ENCODE data around the gene TYK2.
"Not testable (repeated sequence)": the region's sequence is repeated elsewhere in the genome, so short reads cannot be mapped to it uniquely, and the experiment has no call there.

TYK2 gene

GRCh38 chr19:10393137-10393536 is 12.8 kb upstream of the TYK2 start:
- Histone ChIP-seq H3K9ac (ENCODE audit: low read length) (no peak overlapping the region), H3K4me3 (ENCODE audit: low read depth, low read length) (no peak overlapping the region), H3K9me3 (ENCODE audit: control insufficient read depth, insufficient read depth, low read depth, low read length) (no peaks in the 10 kb centered on the region), H3K36me3 (ENCODE audit: control insufficient read depth, insufficient read depth, low read length) (peaks cover 56% of the 10 kb centered on the region), H3K4me1 (ENCODE audit: control insufficient read depth, insufficient read depth, low read length) (no peaks in the 10 kb centered on the region), H3K27me3 (ENCODE audit: control insufficient read depth, insufficient read depth, low read length) (no peaks in the 10 kb centered on the region), H3K27ac (ENCODE audit: low read depth, low read length) (no peak overlapping the region)

GRCh38 chr19:10392120-10392519 is 11.7 kb upstream of the TYK2 start:
- no peak overlapping the region for H3K4me3 ChIP-seq (ENCODE audit: low read depth, low read length)
- H3K9ac ChIP-seq (ENCODE audit: low read length), result no peak overlapping the region
- no peaks in the 10 kb centered on the region for H3K9me3 ChIP-seq (ENCODE audit: control insufficient read depth, insufficient read depth, low read depth, low read length)
- peaks cover 50% of the 10 kb centered on the region for H3K36me3 ChIP-seq (ENCODE audit: control insufficient read depth, insufficient read depth, low read length)
- no peak overlapping the region for H3K27ac ChIP-seq (ENCODE audit: low read depth, low read length)
- H3K4me1 ChIP-seq (ENCODE audit: control insufficient read depth, insufficient read depth, low read length), result no peaks in the 10 kb centered on the region
- no peaks in the 10 kb centered on the region for H3K27me3 ChIP-seq (ENCODE audit: control insufficient read depth, insufficient read depth, low read length)

- no peaks in the 10 kb centered on the region for H3K4me1 ChIP-seq (ENCODE audit: control insufficient read depth, insufficient read depth, low read length)
- H3K9ac ChIP-seq (ENCODE audit: low read length), result no peak overlapping the region
- H3K36me3 ChIP-seq (ENCODE audit: control insufficient read depth, insufficient read depth, low read length), result peaks cover 41% of the 10 kb centered on the region
- no peaks in the 10 kb centered on the region for H3K9me3 ChIP-seq (ENCODE audit: control insufficient read depth, insufficient read depth, low read depth, low read length)
- no peak overlapping the region for H3K27ac ChIP-seq (ENCODE audit: low read depth, low read length)
- H3K4me3 ChIP-seq (ENCODE audit: low read depth, low read length), result no peak overlapping the region
- H3K27me3 ChIP-seq (ENCODE audit: control insufficient read depth, insufficient read depth, low read length), result no peaks in the 10 kb centered on the region
Observed at GRCh38 chr19:10390652-10391286, 10.4 kb upstream of the TYK2 start.

GRCh38 chr19:10389863-10390262 is 9.5 kb upstream of the TYK2 start:
- Histone ChIP-seq H3K27me3 (ENCODE audit: control insufficient read depth, insufficient read depth, low read length) (no peaks in the 10 kb centered on the region), H3K27ac (ENCODE audit: low read depth, low read length) (no peak overlapping the region), H3K9me3 (ENCODE audit: control insufficient read depth, insufficient read depth, low read depth, low read length) (no peaks in the 10 kb centered on the region), H3K4me3 (ENCODE audit: low read depth, low read length) (no peak overlapping the region), H3K4me1 (ENCODE audit: control insufficient read depth, insufficient read depth, low read length) (no peaks in the 10 kb centered on the region), H3K9ac (ENCODE audit: low read length) (no peak overlapping the region), H3K36me3 (ENCODE audit: control insufficient read depth, insufficient read depth, low read length) (peaks cover 34% of the 10 kb centered on the region)

- H3K36me3 ChIP-seq (ENCODE audit: control insufficient read depth, insufficient read depth, low read length), result peaks cover 25% of the 10 kb centered on the region
- no peaks in the 10 kb centered on the region for H3K9me3 ChIP-seq (ENCODE audit: control insufficient read depth, insufficient read depth, low read depth, low read length)
- no peak overlapping the region for H3K4me3 ChIP-seq (ENCODE audit: low read depth, low read length)
- H3K27me3 ChIP-seq (ENCODE audit: control insufficient read depth, insufficient read depth, low read length), result no peaks in the 10 kb centered on the region
- H3K9ac ChIP-seq (ENCODE audit: low read length), result no peak overlapping the region
- no peak overlapping the region for H3K27ac ChIP-seq (ENCODE audit: low read depth, low read length)
- no peaks in the 10 kb centered on the region for H3K4me1 ChIP-seq (ENCODE audit: control insufficient read depth, insufficient read depth, low read length)
Observed at GRCh38 chr19:10388957-10389356, 8.6 kb upstream of the TYK2 start.

- Histone ChIP-seq H3K9me3 (ENCODE audit: control insufficient read depth, insufficient read depth, low read depth, low read length) (no peaks in the 10 kb centered on the region), H3K4me3 (ENCODE audit: low read depth, low read length) (no peak overlapping the region), H3K4me1 (ENCODE audit: control insufficient read depth, insufficient read depth, low read length) (peaks cover 7% of the 10 kb centered on the region; the same call in 1 of the 2 replicates), H3K27me3 (ENCODE audit: control insufficient read depth, insufficient read depth, low read length) (no peaks in the 10 kb centered on the region), H3K9ac (ENCODE audit: low read length) (no peak overlapping the region), H3K27ac (ENCODE audit: low read depth, low read length) (no peak overlapping the region), H3K36me3 (ENCODE audit: control insufficient read depth, insufficient read depth, low read length) (no peaks in the 10 kb centered on the region)
Observed at GRCh38 chr19:10384580-10384979, 4.2 kb upstream of the TYK2 start.

- not testable (repeated sequence) for H3K4me1 ChIP-seq (ENCODE audit: control insufficient read depth, insufficient read depth, low read length); H3K27me3 ChIP-seq (ENCODE audit: control insufficient read depth, insufficient read depth, low read length); H3K36me3 ChIP-seq (ENCODE audit: control insufficient read depth, insufficient read depth, low read length); H3K27ac ChIP-seq (ENCODE audit: low read depth, low read length); H3K9ac ChIP-seq (ENCODE audit: low read length); H3K4me3 ChIP-seq (ENCODE audit: low read depth, low read length); H3K9me3 ChIP-seq (ENCODE audit: control insufficient read depth, insufficient read depth, low read depth, low read length)
Observed at GRCh38 chr19:10383223-10383499, 2.8 kb upstream of the TYK2 start.

- peak overlapping the region; percentile 49 for H3K9ac ChIP-seq (ENCODE audit: low read length)
- H3K9me3 ChIP-seq (ENCODE audit: control insufficient read depth, insufficient read depth, low read depth, low read length), result no peaks in the 10 kb centered on the region
- peaks cover 16% of the 10 kb centered on the region for H3K36me3 ChIP-seq (ENCODE audit: control insufficient read depth, insufficient read depth, low read length)
- no peak overlapping the region for H3K27ac ChIP-seq (ENCODE audit: low read depth, low read length)
- H3K27me3 ChIP-seq (ENCODE audit: control insufficient read depth, insufficient read depth, low read length), result no peaks in the 10 kb centered on the region
- H3K4me1 ChIP-seq (ENCODE audit: control insufficient read depth, insufficient read depth, low read length), result peaks cover 8% of the 10 kb centered on the region; the same call in 1 of the 2 replicates
- peak overlapping the region; percentile 77 for H3K4me3 ChIP-seq (ENCODE audit: low read depth, low read length)
Observed at GRCh38 chr19:10379880-10380312, 476 bp downstream of the TYK2 start.

- Histone ChIP-seq H3K9me3 (ENCODE audit: control insufficient read depth, insufficient read depth, low read depth, low read length) (no peaks in the 10 kb centered on the region), H3K36me3 (ENCODE audit: control insufficient read depth, insufficient read depth, low read length) (peaks cover 20% of the 10 kb centered on the region), H3K27me3 (ENCODE audit: control insufficient read depth, insufficient read depth, low read length) (no peaks in the 10 kb centered on the region), H3K4me3 (ENCODE audit: low read depth, low read length) (no peak overlapping the region), H3K9ac (ENCODE audit: low read length) (no peak overlapping the region), H3K4me1 (ENCODE audit: control insufficient read depth, insufficient read depth, low read length) (peaks cover 8% of the 10 kb centered on the region; the same call in 1 of the 2 replicates), H3K27ac (ENCODE audit: low read depth, low read length) (no peak overlapping the region)
Observed at GRCh38 chr19:10378124-10378523, 2.2 kb downstream of the TYK2 start.

- H3K27me3 ChIP-seq (ENCODE audit: control insufficient read depth, insufficient read depth, low read length); H3K4me3 ChIP-seq (ENCODE audit: low read depth, low read length); H3K27ac ChIP-seq (ENCODE audit: low read depth, low read length); H3K9ac ChIP-seq (ENCODE audit: low read length); H3K4me1 ChIP-seq (ENCODE audit: control insufficient read depth, insufficient read depth, low read length); H3K9me3 ChIP-seq (ENCODE audit: control insufficient read depth, insufficient read depth, low read depth, low read length): not testable (repeated sequence)
- peaks cover 20% of the 10 kb centered on the region for H3K36me3 ChIP-seq (ENCODE audit: control insufficient read depth, insufficient read depth, low read length)
Observed at GRCh38 chr19:10377140-10377640, 3.2 kb downstream of the TYK2 start.

GRCh38 chr19:10374931-10375330 is 5.4 kb downstream of the TYK2 start:
- Histone ChIP-seq H3K36me3 (ENCODE audit: control insufficient read depth, insufficient read depth, low read length) (peaks cover 23% of the 10 kb centered on the region), H3K27me3 (ENCODE audit: control insufficient read depth, insufficient read depth, low read length) (no peaks in the 10 kb centered on the region), H3K9ac (ENCODE audit: low read length) (no peak overlapping the region), H3K9me3 (ENCODE audit: control insufficient read depth, insufficient read depth, low read depth, low read length) (no peaks in the 10 kb centered on the region), H3K4me1 (ENCODE audit: control insufficient read depth, insufficient read depth, low read length) (0 out of 2 replicates have a peak, but pooled peaks cover 5% of the 10 kb centered on the region), H3K4me3 (ENCODE audit: low read depth, low read length) (no peak overlapping the region), H3K27ac (ENCODE audit: low read depth, low read length) (no peak overlapping the region)

Measured in HUES6 (cell line).